MM.1S (cell line): ENCODE measurements around the gene CCDC134.

Experiments
- DNase-seq: peaks from one replicate; pipeline ENCODE4 v3.0.0-alpha.2; 2015
- H2AFZ ChIP-seq: fragments of 300-600 bp; sonication (generic); 2 replicates; pipeline ENCODE4 v1.6.0; 2016; ENCODE audit warnings: antibody characterized with exemption, low read length
- H3F3A ChIP-seq: fragments of 300-600 bp; sonication (generic); 2 replicates; pipeline ENCODE4 v1.6.1; 2016; ENCODE audit warnings: mild to moderate bottlenecking, antibody characterized with exemption, low read length, moderate library complexity, mixed read lengths; ENCODE audit not compliant: insufficient read depth
- H3K27ac ChIP-seq: fragments of 300-600 bp; sonication (generic); 2 replicates; pipeline ENCODE4 v1.5.1; 2016; ENCODE audit warnings: mild to moderate bottlenecking, low read length
- H3K27me3 ChIP-seq: fragments of 300-600 bp; sonication (generic); replicated peaks from 2 replicates; pipeline ENCODE4 v1.6.0; 2016; ENCODE audit warnings: low read length; ENCODE audit not compliant: insufficient read depth
- H3K36me3 ChIP-seq: fragments of 300-600 bp; sonication (generic); replicated peaks from 2 replicates; pipeline ENCODE4 v1.6.1; 2016; ENCODE audit warnings: mild to moderate bottlenecking, low read length, mixed read lengths; ENCODE audit not compliant: insufficient read depth
- H3K4me1 ChIP-seq: fragments of 300-600 bp; sonication (generic); 2 replicates; pipeline ENCODE4 v1.6.1; 2016; ENCODE audit warnings: low read length, mixed read lengths
- H3K4me2 ChIP-seq: fragments of 300-600 bp; sonication (generic); 2 replicates; pipeline ENCODE4 v1.6.0; 2016; ENCODE audit warnings: low read depth, low read length
- H3K4me3 ChIP-seq: fragments of 300-600 bp; sonication (generic); 2 replicates; pipeline ENCODE4 v1.5.1; 2016; ENCODE audit warnings: low read length, mixed read lengths
- H3K79me2 ChIP-seq: fragments of 300-600 bp; sonication (generic); 2 replicates; pipeline ENCODE4 v1.6.1; 2016; ENCODE audit warnings: mixed run types, low read length, mixed read lengths
- H3K9ac ChIP-seq: fragments of 300-600 bp; sonication (generic); 2 replicates; pipeline ENCODE4 v1.6.1; 2016; ENCODE audit warnings: low read length, mixed read lengths
- H3K9me2 ChIP-seq: fragments of 300-600 bp; sonication (generic); replicated peaks from 2 replicates; pipeline ENCODE4 v1.6.1; 2016; ENCODE audit warnings: mild to moderate bottlenecking, low read length, mixed read lengths; ENCODE audit not compliant: insufficient read depth
- H3K9me3 ChIP-seq: fragments of 300-600 bp; sonication (generic); replicated peaks from 2 replicates; pipeline ENCODE4 v1.6.1; 2016; ENCODE audit warnings: mild to moderate bottlenecking, low read length, mixed read lengths; ENCODE audit not compliant: insufficient read depth
- H4K20me1 ChIP-seq: fragments of 300-600 bp; sonication (generic); 2 replicates; pipeline ENCODE4 v1.6.1; 2016; ENCODE audit warnings: mild to moderate bottlenecking, low read length, moderate library complexity, mixed read lengths; ENCODE audit not compliant: insufficient read depth
- EZH2 ChIP-seq: fragments of 300-600 bp; sonication (generic); optimal IDR thresholded peaks from 2 replicates; pipeline ENCODE3; 2017; ENCODE audit warnings: low read depth, mild to moderate bottlenecking, antibody characterized with exemption, low read length, mixed read lengths
- EZH2phosphoT487 ChIP-seq: fragments of 300-600 bp; sonication (generic); IDR thresholded peaks from 2 replicates; pipeline ENCODE4 v1.6.1; 2018; ENCODE audit warnings: antibody characterized with exemption, low read length
- TF ChIP-seq, protein P1 (sequence below): fragments of 300-600 bp; sonication (generic); IDR thresholded peaks from 2 replicates; pipeline ENCODE4 v1.5.1; 2016; ENCODE audit warnings: antibody characterized with exemption, low read length, mixed read lengths

CCDC134 gene

DNA sequence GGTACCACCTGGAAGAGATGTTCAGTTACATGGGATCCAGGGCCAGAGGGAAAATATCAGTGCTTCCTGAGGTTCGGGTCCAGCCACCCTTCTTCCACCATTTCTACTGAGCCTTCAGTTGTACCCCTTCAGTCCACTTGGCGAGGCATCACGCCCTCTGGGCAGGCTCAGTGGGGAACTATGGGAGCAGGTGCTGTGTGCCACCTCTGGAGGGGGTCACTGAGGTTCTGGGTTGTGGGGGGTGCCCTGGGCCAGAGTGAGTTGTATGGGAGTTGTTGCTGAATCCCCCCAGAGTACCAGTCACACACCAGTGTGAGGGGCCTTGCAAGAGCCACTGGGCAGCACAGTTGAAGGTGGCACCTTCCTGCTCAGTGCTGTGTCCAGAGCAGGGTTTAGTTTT, 29.7 kb downstream of the CCDC134 start:
- no peak for DNase-seq
- no peak for TF ChIP-seq EZH2phosphoT487
- TF ChIP-seq, protein P1, sequence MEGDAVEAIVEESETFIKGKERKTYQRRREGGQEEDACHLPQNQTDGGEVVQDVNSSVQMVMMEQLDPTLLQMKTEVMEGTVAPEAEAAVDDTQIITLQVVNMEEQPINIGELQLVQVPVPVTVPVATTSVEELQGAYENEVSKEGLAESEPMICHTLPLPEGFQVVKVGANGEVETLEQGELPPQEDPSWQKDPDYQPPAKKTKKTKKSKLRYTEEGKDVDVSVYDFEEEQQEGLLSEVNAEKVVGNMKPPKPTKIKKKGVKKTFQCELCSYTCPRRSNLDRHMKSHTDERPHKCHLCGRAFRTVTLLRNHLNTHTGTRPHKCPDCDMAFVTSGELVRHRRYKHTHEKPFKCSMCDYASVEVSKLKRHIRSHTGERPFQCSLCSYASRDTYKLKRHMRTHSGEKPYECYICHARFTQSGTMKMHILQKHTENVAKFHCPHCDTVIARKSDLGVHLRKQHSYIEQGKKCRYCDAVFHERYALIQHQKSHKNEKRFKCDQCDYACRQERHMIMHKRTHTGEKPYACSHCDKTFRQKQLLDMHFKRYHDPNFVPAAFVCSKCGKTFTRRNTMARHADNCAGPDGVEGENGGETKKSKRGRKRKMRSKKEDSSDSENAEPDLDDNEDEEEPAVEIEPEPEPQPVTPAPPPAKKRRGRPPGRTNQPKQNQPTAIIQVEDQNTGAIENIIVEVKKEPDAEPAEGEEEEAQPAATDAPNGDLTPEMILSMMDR, result no peak; the same call in 1 of the 2 replicates
- no peak for TF ChIP-seq EZH2
- Histone ChIP-seq H3K9me3 (no peaks in the 10 kb centered on the region), H3F3A (peaks cover 44% of the 10 kb centered on the region), H3K27ac (no peak overlapping the region), H3K4me2 (no peak overlapping the region), H3K27me3 (no peaks in the 10 kb centered on the region), H4K20me1 (no peaks in the 10 kb centered on the region), H3K9me2 (no peaks in the 10 kb centered on the region), H3K4me1 (peaks cover 45% of the 10 kb centered on the region), H3K79me2 (peaks cover 28% of the 10 kb centered on the region), H2AFZ (no peak overlapping the region), H3K4me3 (no peak overlapping the region), H3K9ac (no peak overlapping the region), H3K36me3 (no peaks in the 10 kb centered on the region)

DNA sequence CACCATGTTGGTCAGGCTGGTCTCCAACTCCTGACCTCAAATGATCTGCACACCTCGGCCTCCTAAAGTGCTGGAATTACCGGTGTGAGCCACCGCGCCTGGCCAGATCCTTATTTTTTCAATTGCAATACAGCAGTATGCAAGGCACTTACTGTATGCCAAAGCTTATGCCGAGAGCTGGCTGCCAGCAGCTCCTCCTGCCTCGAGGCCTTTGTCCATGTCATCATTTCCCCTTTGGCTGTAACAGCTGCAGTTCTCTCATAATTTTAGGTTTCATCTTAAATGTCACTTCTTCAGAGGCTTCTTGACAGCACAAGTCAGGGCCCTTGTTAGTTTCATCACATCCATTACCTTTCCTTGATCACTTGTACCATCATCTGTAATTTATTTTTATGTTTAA, 30.9 kb downstream of the CCDC134 start:
- no peaks in the 10 kb centered on the region for H3K27me3 ChIP-seq
- peak overlapping the region; percentile 95; the same call in 1 of the 2 replicates for H3K4me2 ChIP-seq
- peaks cover 40% of the 10 kb centered on the region for H3K79me2 ChIP-seq
- H3K27ac ChIP-seq, result peak overlapping the region; percentile 87; the same call in 1 of the 2 replicates
- H4K20me1 ChIP-seq, result no peaks in the 10 kb centered on the region
- peaks cover 5% of the 10 kb centered on the region; the same call in 1 of the 2 replicates for H3K36me3 ChIP-seq
- peak; percentile 35 for DNase-seq
- no peaks in the 10 kb centered on the region for H3K9me2 ChIP-seq
- no peak overlapping the region for H2AFZ ChIP-seq
- no peaks in the 10 kb centered on the region for H3K9me3 ChIP-seq
- H3F3A ChIP-seq, result peaks cover 44% of the 10 kb centered on the region
- peaks cover 45% of the 10 kb centered on the region for H3K4me1 ChIP-seq
- no peak for TF ChIP-seq EZH2phosphoT487
- TF ChIP-seq EZH2, result no peak
- TF ChIP-seq, protein P1, result no peak
- H3K4me3 ChIP-seq, result no peak overlapping the region
- H3K9ac ChIP-seq, result no peak overlapping the region

DNA sequence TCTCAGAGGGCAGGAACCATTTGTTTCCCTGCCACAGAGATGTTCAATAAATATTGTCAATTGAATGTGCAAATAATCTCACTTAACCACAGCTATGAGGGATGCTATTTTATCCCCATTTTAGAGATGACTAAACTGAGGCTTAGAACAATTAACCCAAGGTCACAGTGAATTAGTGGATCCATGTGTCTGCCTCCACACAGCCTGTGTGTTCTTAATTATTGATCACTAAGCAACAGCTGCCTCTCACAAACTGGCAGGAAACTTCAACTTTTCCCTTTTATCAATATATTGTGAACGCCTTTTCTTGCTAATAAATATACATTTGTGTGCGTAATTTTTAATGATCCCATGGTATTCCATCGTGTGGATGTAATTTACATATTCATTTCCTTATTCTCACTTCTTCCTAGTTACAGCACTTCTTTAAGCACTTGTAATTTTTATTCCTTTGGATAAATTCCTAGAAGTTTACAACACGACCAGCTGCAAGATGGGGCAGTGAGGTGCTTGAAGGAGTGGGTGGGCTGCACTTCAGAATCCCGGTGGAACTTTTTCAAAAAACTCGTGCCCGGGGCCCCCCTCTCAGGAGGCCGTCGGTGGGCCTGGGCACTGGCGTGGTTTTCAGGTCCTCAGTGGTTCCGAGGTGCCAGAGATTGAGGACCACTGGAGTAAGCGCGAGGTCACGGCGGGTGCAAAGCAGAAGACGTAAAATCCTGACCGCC, 31.5 kb downstream of the CCDC134 start:
- Histone ChIP-seq H3K36me3 (peaks cover 10% of the 10 kb centered on the region; the same call in 1 of the 2 replicates), H3K79me2 (peaks cover 46% of the 10 kb centered on the region), H3K9ac (peak overlapping the region; percentile 89), H3K4me3 (peak overlapping the region; percentile 67), H3K27ac (peak overlapping the region; percentile 87), H3K9me2 (no peaks in the 10 kb centered on the region), H3K27me3 (no peaks in the 10 kb centered on the region), H2AFZ (peak overlapping the region; percentile 23; the same call in 1 of the 2 replicates), H4K20me1 (peaks cover 5% of the 10 kb centered on the region; the same call in 1 of the 2 replicates), H3F3A (peaks cover 39% of the 10 kb centered on the region), H3K4me2 (peak overlapping the region; percentile 95), H3K9me3 (no peaks in the 10 kb centered on the region), H3K4me1 (peaks cover 43% of the 10 kb centered on the region)
- TF ChIP-seq, protein P1, result no peak
- TF ChIP-seq EZH2phosphoT487 (no peak), EZH2 (no peak)
- DNase-seq, result peak; percentile 9
